PC-3 (cell line): Measurements from ENCODE around the gene CPA1.

Source experiments
- EZH2 ChIP-seq: fragments of 300-600 bp; sonication (generic); IDR thresholded peaks from one replicate; pipeline ENCODE4 v1.6.1; 2017; ENCODE audit warnings: antibody characterized with exemption, mild to moderate bottlenecking, low read length; ENCODE audit not compliant: unreplicated experiment
- EZH2phosphoT487 ChIP-seq: fragments of 300-600 bp; sonication (generic); IDR thresholded peaks from 2 replicates; pipeline ENCODE4 v1.6.1; 2018; ENCODE audit warnings: mild to moderate bottlenecking, antibody characterized with exemption, low read length, borderline replicate concordance
- TF ChIP-seq, protein P1 (sequence below): fragments of 300-600 bp; sonication (generic); conservative IDR thresholded peaks from 2 replicates; pipeline ENCODE4 v1.5.1; 2017; ENCODE audit warnings: antibody characterized with exemption, low read depth, mild to moderate bottlenecking, low read length

DNA sequence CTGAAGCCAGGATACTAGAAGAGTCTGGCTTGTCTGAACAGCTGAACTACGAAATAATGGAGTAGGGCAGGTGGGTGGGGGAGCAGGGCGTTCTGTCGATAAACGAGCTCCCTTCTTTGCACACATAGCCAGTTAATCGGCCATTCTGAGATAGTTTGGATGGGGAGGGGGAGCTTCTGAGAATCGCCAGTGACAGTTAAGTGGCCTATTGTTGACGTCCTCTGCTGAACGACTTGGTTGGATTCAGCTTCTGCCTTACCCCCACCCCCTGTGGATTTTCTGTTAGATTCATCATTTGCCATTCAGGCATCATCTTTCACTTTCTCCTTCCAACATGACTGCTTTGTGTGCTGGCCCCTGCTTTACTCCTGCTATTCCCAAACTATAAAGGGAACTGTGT, 35.2 kb upstream of the CPA1 start:
- TF ChIP-seq, protein P1, sequence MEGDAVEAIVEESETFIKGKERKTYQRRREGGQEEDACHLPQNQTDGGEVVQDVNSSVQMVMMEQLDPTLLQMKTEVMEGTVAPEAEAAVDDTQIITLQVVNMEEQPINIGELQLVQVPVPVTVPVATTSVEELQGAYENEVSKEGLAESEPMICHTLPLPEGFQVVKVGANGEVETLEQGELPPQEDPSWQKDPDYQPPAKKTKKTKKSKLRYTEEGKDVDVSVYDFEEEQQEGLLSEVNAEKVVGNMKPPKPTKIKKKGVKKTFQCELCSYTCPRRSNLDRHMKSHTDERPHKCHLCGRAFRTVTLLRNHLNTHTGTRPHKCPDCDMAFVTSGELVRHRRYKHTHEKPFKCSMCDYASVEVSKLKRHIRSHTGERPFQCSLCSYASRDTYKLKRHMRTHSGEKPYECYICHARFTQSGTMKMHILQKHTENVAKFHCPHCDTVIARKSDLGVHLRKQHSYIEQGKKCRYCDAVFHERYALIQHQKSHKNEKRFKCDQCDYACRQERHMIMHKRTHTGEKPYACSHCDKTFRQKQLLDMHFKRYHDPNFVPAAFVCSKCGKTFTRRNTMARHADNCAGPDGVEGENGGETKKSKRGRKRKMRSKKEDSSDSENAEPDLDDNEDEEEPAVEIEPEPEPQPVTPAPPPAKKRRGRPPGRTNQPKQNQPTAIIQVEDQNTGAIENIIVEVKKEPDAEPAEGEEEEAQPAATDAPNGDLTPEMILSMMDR, result no peak
- TF ChIP-seq EZH2phosphoT487 (no peak), EZH2 (no peak)
